Smooth muscle cell (in vitro differentiated cells): Measurements from ENCODE around the gene GSTA2. TPM values are rescaled to one million over a fixed set of nuclear protein-coding genes. Genes with fewer than 3 reads are reported as not detected.
"Not testable (repeated sequence)": the region's sequence is repeated elsewhere in the genome, so short reads cannot be mapped to it uniquely, and the experiment has no call there.

ENCODE experiments used
- DNase-seq: peaks from one replicate; lab custom pipeline; 2025; ENCODE audit not compliant: unreplicated experiment; lab: John Stamatoyannopoulos, UW
- H2AFZ ChIP-seq: fragments of 200-600 bp; sonication (generic); 2 replicates; pipeline ENCODE4 v1.6.0; 2016; ENCODE audit warnings: antibody characterized with exemption, low read depth, mild to moderate bottlenecking
- H3F3A ChIP-seq: fragments of 200-600 bp; sonication (generic); 2 replicates; pipeline ENCODE4 v1.6.0; 2017; ENCODE audit warnings: antibody characterized with exemption, low read depth
- H3K27ac ChIP-seq: fragments of 200-600 bp; sonication (generic); 2 replicates; pipeline ENCODE4 v1.5.1; 2016; ENCODE audit warnings: low read depth, mild to moderate bottlenecking
- H3K27me3 ChIP-seq: fragments of 200-600 bp; sonication (generic); 2 replicates; pipeline ENCODE4 v1.6.1; 2016; ENCODE audit warnings: low read depth, mild to moderate bottlenecking
- H3K36me3 ChIP-seq: fragments of 200-600 bp; sonication (generic); 2 replicates; pipeline ENCODE4 v1.5.1; 2016; ENCODE audit warnings: low read depth
- H3K4me1 ChIP-seq: fragments of 200-600 bp; sonication (generic); 2 replicates; pipeline ENCODE4 v1.5.1; 2016; ENCODE audit warnings: low read depth
- H3K4me2 ChIP-seq: fragments of 200-600 bp; sonication (generic); 2 replicates; pipeline ENCODE4 v1.6.0; 2016; ENCODE audit warnings: mild to moderate bottlenecking
- H3K4me3 ChIP-seq: fragments of 200-600 bp; sonication (generic); 2 replicates; pipeline ENCODE4 v1.5.1; 2016; ENCODE audit warnings: mild to moderate bottlenecking
- H3K79me2 ChIP-seq: fragments of 200-600 bp; sonication (generic); 2 replicates; pipeline ENCODE4 v1.6.0; 2016; ENCODE audit warnings: low read depth, mild to moderate bottlenecking
- H3K9ac ChIP-seq: fragments of 200-600 bp; sonication (generic); 2 replicates; pipeline ENCODE4 v1.6.0; 2016; ENCODE audit warnings: low read depth
- H3K9me3 ChIP-seq: fragments of 200-600 bp; sonication (generic); replicated peaks from 2 replicates; pipeline ENCODE4 v1.5.1; 2016; ENCODE audit warnings: low read depth
- H4K20me1 ChIP-seq: fragments of 200-600 bp; sonication (generic); 2 replicates; pipeline ENCODE4 v1.6.0; 2016; ENCODE audit warnings: low read depth
- WGBS: methylation state at CpG from one replicate; pipeline ENCODE4 v1.1.7; 2016; ENCODE audit warnings: low lambda C conversion rate; 5-methylcytosine and 5-hydroxymethylcytosine counted together
- polyA plus RNA-seq: library from polyadenylated mRNA; unstranded; fragments of >200 nt; fragmentation: Nextera tagmentation; extraction: Ambion mirVana; gene quantifications from 2 replicates; pipeline ENCODE4 v1.2.1, GENCODE V29; 2016
- total RNA-seq: library from RNA; depleted of rRNA; stranded (reverse); fragments of >200 nt; gene quantifications from 2 replicates; pipeline ENCODE4 v1.2.3, GENCODE V29; 2014
- TF ChIP-seq, protein P1 (sequence below): fragments of 200-600 bp; sonication (generic); IDR thresholded peaks from 2 replicates; pipeline ENCODE4 v1.5.1; 2017; ENCODE audit warnings: borderline replicate concordance, mild to moderate bottlenecking, antibody characterized with exemption; ENCODE audit not compliant: insufficient read depth, poor library complexity, severe bottlenecking

Gene GSTA2
- total and polyA plus RNA-seq, 2 experiments from 2014 or later, result 0.65 TPM; not detected in 1

DNA sequence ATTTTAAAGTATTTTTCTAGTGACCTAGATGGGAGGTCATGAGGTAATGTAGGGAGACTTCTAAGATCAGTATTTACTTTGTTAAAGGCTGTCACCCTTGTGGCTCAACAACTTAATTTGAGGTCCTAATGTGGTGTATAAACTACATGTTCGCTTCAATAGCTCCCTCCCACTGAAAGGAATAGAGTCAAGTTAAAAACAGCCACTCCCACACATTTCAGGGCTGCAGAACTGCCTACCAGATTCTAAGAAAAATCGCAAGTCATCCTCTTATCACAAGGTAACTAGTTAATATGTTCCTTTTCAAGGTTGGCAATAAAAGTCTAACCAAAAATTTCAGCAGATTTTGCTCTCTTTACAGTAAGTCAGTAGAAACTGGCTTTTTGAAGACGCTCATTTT lies 25.2 kb upstream of the GSTA2 start:
- H3K27ac ChIP-seq, result peak overlapping the region; percentile 74
- H3K9me3 ChIP-seq, result no peaks in the 10 kb centered on the region
- H3K4me1 ChIP-seq, result no peaks in the 10 kb centered on the region
- H3K36me3 ChIP-seq, result no peaks in the 10 kb centered on the region
- H3K4me3 ChIP-seq, result no peak overlapping the region
- H3K9ac ChIP-seq, result no peak overlapping the region
- H3K79me2 ChIP-seq, result no peaks in the 10 kb centered on the region
- TF ChIP-seq, protein P1, sequence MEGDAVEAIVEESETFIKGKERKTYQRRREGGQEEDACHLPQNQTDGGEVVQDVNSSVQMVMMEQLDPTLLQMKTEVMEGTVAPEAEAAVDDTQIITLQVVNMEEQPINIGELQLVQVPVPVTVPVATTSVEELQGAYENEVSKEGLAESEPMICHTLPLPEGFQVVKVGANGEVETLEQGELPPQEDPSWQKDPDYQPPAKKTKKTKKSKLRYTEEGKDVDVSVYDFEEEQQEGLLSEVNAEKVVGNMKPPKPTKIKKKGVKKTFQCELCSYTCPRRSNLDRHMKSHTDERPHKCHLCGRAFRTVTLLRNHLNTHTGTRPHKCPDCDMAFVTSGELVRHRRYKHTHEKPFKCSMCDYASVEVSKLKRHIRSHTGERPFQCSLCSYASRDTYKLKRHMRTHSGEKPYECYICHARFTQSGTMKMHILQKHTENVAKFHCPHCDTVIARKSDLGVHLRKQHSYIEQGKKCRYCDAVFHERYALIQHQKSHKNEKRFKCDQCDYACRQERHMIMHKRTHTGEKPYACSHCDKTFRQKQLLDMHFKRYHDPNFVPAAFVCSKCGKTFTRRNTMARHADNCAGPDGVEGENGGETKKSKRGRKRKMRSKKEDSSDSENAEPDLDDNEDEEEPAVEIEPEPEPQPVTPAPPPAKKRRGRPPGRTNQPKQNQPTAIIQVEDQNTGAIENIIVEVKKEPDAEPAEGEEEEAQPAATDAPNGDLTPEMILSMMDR, result no peak
- WGBS, result 33% methylated on average over 3 of the region's 3 CpGs
- H3F3A ChIP-seq, result no peaks in the 10 kb centered on the region
- H4K20me1 ChIP-seq, result no peaks in the 10 kb centered on the region
- no peaks in the 10 kb centered on the region for H3K27me3 ChIP-seq
- no peak for DNase-seq
- peak overlapping the region; percentile 21 for H3K4me2 ChIP-seq
- H2AFZ ChIP-seq, result no peak overlapping the region

DNA sequence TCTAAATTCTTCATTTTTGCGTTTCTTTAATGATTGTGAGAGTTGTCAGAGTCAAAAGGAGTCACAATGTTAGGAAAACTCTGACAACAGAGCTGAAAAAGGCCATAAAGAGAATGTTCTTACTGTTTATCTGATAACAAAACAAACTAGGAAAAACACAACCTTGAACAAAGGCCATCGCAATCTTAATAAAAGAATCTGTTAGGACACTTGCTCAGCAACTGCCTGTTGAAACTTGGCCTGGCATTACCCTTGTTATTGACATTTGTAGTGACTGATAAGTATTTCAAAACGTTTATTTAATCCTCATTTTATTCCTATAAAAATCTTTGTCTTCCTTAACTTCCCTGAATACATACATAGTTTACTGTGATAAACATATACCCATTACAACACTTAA lies 24.6 kb upstream of the GSTA2 start:
- no peaks in the 10 kb centered on the region for H3F3A ChIP-seq
- H2AFZ ChIP-seq, result peak overlapping the region; percentile 6
- peak overlapping the region; percentile 21 for H3K4me2 ChIP-seq
- no peaks in the 10 kb centered on the region for H4K20me1 ChIP-seq
- peak overlapping the region; percentile 74 for H3K27ac ChIP-seq
- no peaks in the 10 kb centered on the region for H3K36me3 ChIP-seq
- H3K4me3 ChIP-seq, result no peak overlapping the region
- no peaks in the 10 kb centered on the region for H3K4me1 ChIP-seq
- H3K27me3 ChIP-seq, result no peaks in the 10 kb centered on the region
- H3K79me2 ChIP-seq, result no peaks in the 10 kb centered on the region
- DNase-seq, result no peak
- H3K9ac ChIP-seq, result no peak overlapping the region
- WGBS, result 67% methylated on average over 3 of the region's 3 CpGs
- TF ChIP-seq, protein P1, result no peak
- H3K9me3 ChIP-seq, result no peaks in the 10 kb centered on the region

DNA sequence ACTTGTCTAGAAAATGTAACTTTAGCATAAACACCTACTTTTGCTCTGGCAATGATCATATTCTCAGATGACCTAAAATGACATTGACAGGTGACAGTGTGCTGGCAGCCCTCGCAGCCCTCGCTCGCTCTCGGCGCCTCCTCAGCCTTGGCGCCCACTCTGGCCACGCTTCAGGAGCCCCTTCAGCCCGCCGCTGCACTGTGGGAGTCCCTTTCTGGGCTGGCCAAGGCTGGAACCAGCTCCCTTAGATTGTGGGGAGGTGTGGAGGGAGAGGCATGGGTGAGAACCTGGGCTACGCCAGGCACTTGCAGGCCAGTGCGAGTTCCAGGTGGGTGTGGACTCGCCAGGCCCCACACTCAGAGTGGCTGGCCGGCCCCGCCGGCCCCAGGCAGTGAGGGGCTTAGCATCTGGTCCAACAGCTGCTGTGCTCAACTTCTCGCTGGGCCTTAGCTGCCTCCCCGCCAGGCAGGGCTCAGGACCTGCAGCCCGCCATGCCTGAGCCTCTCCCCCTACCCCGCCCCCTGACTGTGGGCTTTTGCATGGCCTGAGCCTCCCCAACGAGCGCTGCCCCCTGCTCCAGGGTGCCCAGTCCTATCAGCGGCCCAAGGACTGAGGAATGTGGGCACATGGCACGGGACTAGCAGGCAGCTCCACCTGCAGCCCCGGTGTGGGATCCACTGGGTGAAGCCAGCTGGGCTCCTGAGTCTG lies 23.1 kb upstream of the GSTA2 start:
- no peaks in the 10 kb centered on the region for H3K4me1 ChIP-seq
- no peaks in the 10 kb centered on the region for H3K27me3 ChIP-seq
- no peak overlapping the region for H2AFZ ChIP-seq
- H3K4me2 ChIP-seq, result no peak overlapping the region
- H3K27ac ChIP-seq, result no peak overlapping the region
- H3K36me3 ChIP-seq, result no peaks in the 10 kb centered on the region
- WGBS, result 98% methylated on average over 24 of the region's 24 CpGs
- TF ChIP-seq, protein P1, result no peak
- H4K20me1 ChIP-seq, result no peaks in the 10 kb centered on the region
- no peak overlapping the region for H3K9ac ChIP-seq
- H3K79me2 ChIP-seq, result no peaks in the 10 kb centered on the region
- DNase-seq, result no peak
- no peaks in the 10 kb centered on the region for H3F3A ChIP-seq
- H3K4me3 ChIP-seq, result no peak overlapping the region
- H3K9me3 ChIP-seq, result no peaks in the 10 kb centered on the region

DNA sequence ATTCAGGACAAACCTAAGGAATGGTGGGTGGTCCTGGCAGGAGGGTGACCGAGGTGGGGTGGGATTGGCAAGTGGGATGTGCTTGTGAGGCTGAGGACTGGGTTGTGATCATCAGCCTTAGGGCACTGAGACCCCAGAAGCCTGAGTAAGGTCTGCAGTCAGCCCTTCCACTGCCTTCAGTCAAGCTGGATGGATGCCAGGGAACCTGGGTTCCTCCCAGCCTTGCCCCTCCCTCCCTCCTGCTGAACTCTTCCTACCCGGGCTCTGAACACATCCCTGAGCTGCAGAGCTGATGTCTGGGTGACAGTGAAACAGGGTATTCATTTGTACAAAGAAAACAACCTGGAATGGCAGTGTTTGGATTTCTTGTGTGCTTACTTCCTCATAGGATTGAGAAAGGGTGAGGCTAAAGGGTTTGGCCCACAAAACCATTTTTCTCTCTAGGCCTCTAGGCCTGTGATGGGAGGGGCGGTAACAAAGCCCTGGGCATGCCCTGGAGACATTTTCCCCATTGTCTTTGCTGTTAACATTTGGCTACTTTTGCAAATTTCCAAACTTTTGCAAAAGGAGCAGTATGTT lies 19.5 kb upstream of the GSTA2 start:
- H3K27me3 ChIP-seq, H2AFZ ChIP-seq, H3K4me3 ChIP-seq, H3K27ac ChIP-seq, DNase-seq, H3F3A ChIP-seq, H4K20me1 ChIP-seq, H3K36me3 ChIP-seq, H3K9me3 ChIP-seq, H3K79me2 ChIP-seq, H3K9ac ChIP-seq, H3K4me1 ChIP-seq, H3K4me2 ChIP-seq: not testable (repeated sequence)
- WGBS, result 73% methylated on average over 3 of the region's 3 CpGs

DNA sequence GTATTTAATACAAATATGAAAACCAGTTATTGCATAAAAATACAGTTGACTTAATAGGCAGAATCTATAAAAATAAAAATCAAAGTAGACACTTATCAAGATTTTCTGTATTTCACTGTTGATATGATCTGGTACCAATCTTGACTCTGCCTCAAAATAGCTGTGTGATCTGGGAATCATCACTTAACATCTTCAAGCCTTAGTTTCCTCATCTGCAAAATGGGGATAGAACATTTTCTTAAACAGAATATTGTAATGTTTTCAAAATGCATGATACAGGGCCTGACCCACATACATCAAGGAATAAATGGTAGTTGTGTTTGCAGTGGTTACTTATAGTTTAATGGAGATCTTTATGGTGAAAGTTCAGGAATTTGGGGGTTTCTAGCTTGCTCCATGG lies 18.9 kb upstream of the GSTA2 start:
- not testable (repeated sequence) for H3K27ac ChIP-seq, H3K4me3 ChIP-seq

More for the DNA sequence above, 18.9 kb upstream of the GSTA2 start:
- not testable (repeated sequence) for H2AFZ ChIP-seq, H3K4me2 ChIP-seq, H3K79me2 ChIP-seq, H3F3A ChIP-seq, H3K27me3 ChIP-seq, H3K9ac ChIP-seq, H3K4me1 ChIP-seq, H3K9me3 ChIP-seq, DNase-seq, H4K20me1 ChIP-seq, H3K36me3 ChIP-seq
